T-helper 1 cell treated with Interleukin-12 subunit alpha and Interleukin-12 subunit beta and Interleukin-4 antibody, amounts not matched to agents 30 μg/mL and 1 μg/mL, for 36 hours (primary cell): ENCODE data around the gene LCT.
"Not testable (repeated sequence)": the region's sequence is repeated elsewhere in the genome, so short reads cannot be mapped to it uniquely, and the experiment has no call there.

Source experiments
- H3K27ac Mint-ChIP-seq: one replicate; pipeline ENCODE4 v1.8.0; 2021; ENCODE audit warnings: mild to moderate bottlenecking, mixed read lengths
- H3K27me3 Mint-ChIP-seq: one replicate; pipeline ENCODE4 v1.8.0; 2021; ENCODE audit warnings: low read depth, mixed read lengths
- H3K36me3 Mint-ChIP-seq: one replicate; pipeline ENCODE4 v1.8.0; 2021; ENCODE audit warnings: low read depth, mixed read lengths
- H3K4me1 Mint-ChIP-seq: one replicate; pipeline ENCODE4 v1.8.0; 2021; ENCODE audit warnings: low read depth, mixed read lengths
- H3K4me3 Mint-ChIP-seq: one replicate; pipeline ENCODE4 v1.8.0; 2021; ENCODE audit warnings: mild to moderate bottlenecking, moderate library complexity, mixed read lengths
- H3K9me3 Mint-ChIP-seq: one replicate; pipeline ENCODE4 v1.8.0; 2021; ENCODE audit warnings: mixed read lengths

LCT gene

DNA sequence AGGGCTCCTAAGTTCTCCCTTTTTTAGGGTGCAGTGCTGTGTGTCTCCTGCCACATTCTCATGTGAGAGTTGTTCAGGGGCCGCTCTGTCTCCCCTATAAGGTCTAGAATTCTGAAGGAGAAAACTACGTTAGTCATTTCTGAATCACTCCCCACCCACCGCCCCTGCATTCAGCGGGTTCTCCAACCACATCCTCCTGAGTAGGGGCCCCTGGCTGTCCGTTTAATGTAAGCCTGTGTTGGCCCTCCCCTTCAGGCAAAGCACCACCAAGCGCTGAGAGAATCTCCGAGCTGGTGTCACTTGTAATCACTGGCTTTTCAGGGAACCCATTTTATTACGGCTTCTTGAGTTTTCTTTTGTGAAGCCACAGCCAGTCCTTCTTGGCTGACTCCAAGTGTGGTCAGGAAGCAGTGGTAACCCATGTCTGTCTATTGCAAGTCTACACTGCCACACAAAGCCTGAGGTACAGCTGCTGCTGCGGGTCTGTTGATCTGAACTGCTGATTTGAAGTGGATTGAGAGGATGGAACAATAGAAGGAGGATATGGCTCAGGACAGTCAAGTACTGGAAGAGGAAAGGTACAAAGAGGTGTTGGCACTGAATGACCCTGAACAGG, 16.9 kb downstream of the LCT start:
- Mint-ChIP-seq H3K9me3 (peaks cover 14% of the 10 kb centered on the region), H3K4me3 (peak overlapping the region; percentile 54), H3K27me3 (no peaks in the 10 kb centered on the region), H3K36me3 (peaks cover 24% of the 10 kb centered on the region), H3K4me1 (peaks cover 35% of the 10 kb centered on the region), H3K27ac (peak overlapping the region; percentile 73)

DNA sequence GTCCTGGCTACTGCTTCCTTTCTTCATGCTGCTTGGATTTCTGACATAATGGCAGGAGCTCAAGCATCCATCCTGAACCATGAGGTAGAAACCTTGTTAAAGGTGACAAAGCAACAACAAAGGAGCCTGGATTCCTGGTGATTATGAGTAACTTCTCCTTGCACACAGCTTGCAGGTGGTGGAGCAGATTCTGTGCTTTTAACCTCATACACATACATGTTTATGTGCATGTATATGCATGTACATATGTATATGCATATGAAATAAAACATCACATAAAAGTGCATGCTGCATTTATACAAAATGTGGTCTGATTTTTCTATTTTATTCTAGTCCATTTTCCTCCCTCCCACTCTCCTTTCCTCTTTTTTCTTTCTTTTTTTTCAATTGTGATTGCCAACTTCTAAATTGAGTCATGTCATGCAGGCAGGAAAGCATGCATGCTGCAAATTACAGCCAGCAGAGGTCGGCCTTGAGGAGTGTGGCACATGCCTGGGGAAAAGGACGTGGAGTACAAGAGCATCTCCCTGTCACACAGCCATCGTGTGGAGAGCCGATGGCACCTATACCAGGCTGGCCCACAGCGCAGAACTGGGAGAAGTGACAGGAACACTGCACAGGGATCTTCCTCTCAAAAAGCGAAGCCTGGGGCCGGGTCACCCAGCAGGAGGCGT, 17.9 kb downstream of the LCT start:
- H3K4me1 Mint-ChIP-seq: peaks cover 38% of the 10 kb centered on the region
- H3K27me3 Mint-ChIP-seq: no peaks in the 10 kb centered on the region
- peak overlapping the region; percentile 32 for H3K27ac Mint-ChIP-seq
- peaks cover 16% of the 10 kb centered on the region for H3K9me3 Mint-ChIP-seq
- peak overlapping the region; percentile 3 for H3K4me3 Mint-ChIP-seq
- peaks cover 25% of the 10 kb centered on the region for H3K36me3 Mint-ChIP-seq

DNA sequence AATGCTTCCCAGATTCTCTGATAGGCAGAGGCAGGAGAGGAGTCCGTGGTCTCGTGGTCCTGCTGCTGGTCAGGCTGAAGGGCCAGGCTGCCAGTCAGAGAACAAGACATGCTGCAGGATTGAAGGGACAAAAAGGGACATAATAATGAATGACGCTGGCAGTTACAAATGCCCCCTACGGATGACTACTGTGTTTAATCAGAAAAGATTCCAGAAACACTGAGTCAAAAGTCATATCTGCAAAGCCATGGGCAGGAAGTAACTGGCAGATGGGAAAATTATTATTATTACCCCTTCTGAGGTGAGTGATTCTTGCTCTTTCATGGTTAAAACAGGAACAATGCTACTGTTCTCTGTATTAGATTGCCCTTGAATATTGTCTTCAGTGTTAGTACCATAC, 19.0 kb downstream of the LCT start:
- H3K4me3 Mint-ChIP-seq: no peak overlapping the region
- H3K36me3 Mint-ChIP-seq: peaks cover 18% of the 10 kb centered on the region
- H3K27me3 Mint-ChIP-seq: no peaks in the 10 kb centered on the region
- H3K9me3 Mint-ChIP-seq: peaks cover 17% of the 10 kb centered on the region
- H3K4me1 Mint-ChIP-seq: peaks cover 36% of the 10 kb centered on the region
- H3K27ac Mint-ChIP-seq: no peak overlapping the region

DNA sequence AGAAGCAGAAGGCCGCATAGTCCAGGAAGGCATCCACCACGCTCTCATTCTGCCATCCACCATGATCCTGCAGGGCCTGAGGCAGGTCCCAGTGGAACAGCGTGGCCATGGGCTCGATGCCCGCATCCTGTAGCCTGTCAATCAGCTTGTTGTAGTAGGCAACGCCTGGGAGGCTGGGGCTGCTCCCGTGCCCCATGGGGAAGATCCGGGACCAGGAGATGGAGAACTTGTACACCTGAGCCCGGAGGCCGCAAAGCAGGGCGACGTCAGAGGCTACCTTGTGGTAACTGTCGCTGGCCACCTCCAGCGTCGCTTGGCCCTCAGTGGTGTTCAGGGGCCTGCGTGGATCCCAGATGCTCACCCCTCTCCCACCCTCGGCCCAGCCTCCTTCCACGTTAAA, 19.5 kb downstream of the LCT start:
- Mint-ChIP-seq H3K4me1 (peaks cover 34% of the 10 kb centered on the region), H3K4me3 (no peak overlapping the region), H3K27ac (no peak overlapping the region), H3K9me3 (peaks cover 13% of the 10 kb centered on the region), H3K27me3 (no peaks in the 10 kb centered on the region), H3K36me3 (peaks cover 13% of the 10 kb centered on the region)

DNA sequence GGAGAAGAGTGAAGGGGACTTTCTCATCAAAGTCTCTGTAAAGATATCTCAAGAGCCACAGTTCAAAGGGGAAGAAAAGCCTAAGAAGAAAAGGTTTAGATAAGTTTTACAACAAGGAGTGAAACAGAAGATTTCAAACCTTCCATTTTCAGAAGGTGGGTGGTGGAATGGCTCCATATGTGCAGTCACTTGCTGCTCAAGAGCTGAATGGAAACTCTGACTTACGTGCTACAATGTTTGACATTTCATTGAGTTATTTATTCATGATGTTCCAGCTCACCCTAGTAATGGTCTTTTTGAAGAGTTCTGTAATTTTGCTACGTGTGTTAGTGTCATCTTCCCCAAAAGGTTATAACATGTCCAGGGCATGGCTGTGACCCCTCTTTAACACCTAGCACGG, 21.7 kb downstream of the LCT start:
- peaks cover 21% of the 10 kb centered on the region for H3K36me3 Mint-ChIP-seq
- no peaks in the 10 kb centered on the region for H3K27me3 Mint-ChIP-seq
- H3K4me1 Mint-ChIP-seq: peaks cover 20% of the 10 kb centered on the region
- peaks cover 9% of the 10 kb centered on the region for H3K9me3 Mint-ChIP-seq
- no peak overlapping the region for H3K4me3 Mint-ChIP-seq
- H3K27ac Mint-ChIP-seq: peak overlapping the region; percentile 17

DNA sequence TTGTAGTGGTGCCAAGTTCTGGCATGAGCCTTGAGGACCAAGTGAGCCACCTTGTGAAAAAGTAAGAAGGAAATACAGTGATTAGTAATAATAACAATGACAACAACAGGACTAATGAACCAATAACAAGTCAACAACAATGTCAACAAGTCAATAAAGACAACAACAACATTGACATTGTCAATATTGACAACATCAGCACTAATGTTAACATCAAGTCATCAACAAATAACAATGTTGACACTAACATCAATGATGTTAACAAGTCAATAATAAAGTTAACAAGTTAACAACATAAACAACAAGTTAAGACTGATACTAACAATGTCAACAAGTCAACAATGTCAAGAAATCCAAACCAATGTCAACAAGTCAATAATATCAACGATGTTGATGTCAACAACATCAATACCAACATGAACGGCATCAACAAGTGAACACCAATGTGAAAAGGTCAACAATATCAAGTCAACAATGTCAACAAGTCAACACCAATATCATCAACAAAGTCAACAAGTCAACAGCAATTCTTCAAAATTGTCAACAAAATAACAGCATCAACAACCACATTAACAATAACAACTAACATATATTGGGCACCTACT, 24.0 kb downstream of the LCT start:
- Mint-ChIP-seq H3K4me3 (no peak overlapping the region), H3K4me1 (peaks cover 5% of the 10 kb centered on the region), H3K36me3 (peaks cover 19% of the 10 kb centered on the region), H3K9me3 (peaks cover 9% of the 10 kb centered on the region), H3K27ac (no peak overlapping the region), H3K27me3 (no peaks in the 10 kb centered on the region)

DNA sequence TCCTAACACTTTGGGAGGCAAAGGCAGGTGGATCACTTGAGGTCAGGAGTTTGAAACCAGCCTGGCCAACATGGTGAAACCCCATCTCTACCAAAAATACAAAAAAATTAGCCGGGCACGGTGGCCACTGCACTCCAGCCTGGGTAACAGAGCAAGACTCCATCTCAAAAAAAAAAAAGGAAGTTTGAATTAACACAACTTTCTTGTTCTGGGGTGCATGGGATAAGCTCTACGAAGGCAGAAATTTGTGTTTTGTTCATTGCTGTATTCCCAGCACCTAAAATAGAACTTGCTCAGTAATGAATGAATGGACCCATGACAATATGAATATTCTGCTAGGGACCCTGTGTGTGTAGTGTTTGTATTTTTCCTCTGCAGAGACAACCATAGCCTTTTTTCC, 29.1 kb downstream of the LCT start:
- H3K9me3 Mint-ChIP-seq, H3K27me3 Mint-ChIP-seq, H3K4me1 Mint-ChIP-seq, H3K27ac Mint-ChIP-seq, H3K4me3 Mint-ChIP-seq: not testable (repeated sequence)
- peaks cover 13% of the 10 kb centered on the region for H3K36me3 Mint-ChIP-seq

DNA sequence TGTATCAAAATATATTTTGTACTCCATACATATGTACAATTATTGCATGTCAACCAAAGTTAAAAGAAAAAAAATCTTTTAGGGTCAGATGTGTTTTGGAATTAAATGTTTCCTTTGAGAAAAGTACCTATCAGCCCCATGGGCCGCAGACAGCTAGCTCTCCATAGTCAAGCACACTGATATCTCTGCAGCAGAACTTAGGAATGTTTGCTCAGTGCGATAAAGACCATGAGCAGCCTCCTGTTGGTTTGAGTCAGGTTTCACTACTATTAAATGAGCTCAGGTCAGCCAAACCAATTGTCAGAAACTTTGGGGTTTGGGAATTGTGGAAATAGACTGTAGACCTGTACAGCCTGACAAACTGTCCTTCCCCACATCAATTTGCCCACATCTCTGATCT, 33.7 kb downstream of the LCT start:
- H3K9me3 Mint-ChIP-seq: peaks cover 26% of the 10 kb centered on the region
- no peak overlapping the region for H3K4me3 Mint-ChIP-seq
- no peak overlapping the region for H3K27ac Mint-ChIP-seq
- H3K4me1 Mint-ChIP-seq: no peaks in the 10 kb centered on the region
- no peaks in the 10 kb centered on the region for H3K27me3 Mint-ChIP-seq
- H3K36me3 Mint-ChIP-seq: peaks cover 24% of the 10 kb centered on the region

DNA sequence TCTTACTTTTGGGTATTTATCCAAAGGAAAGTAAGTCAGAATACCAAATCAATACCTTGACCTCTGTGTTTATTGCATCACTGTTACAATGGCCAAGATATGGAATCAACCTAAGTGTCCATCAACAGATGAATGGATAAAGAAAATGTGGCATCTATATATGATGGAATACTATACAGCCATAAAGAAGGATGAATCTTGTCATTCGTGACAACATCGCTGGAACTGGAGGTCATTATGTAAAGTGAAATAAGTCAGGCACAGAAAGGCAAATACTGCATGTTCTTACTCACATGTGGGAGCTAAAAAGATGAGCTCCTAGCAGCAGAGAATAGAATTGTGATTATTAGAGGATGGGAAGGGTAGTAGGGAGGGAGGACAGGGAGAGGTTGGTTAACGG, 34.6 kb downstream of the LCT start:
- Mint-ChIP-seq H3K4me3 (no peak overlapping the region), H3K9me3 (peaks cover 26% of the 10 kb centered on the region), H3K36me3 (peaks cover 24% of the 10 kb centered on the region), H3K27me3 (no peaks in the 10 kb centered on the region), H3K4me1 (peaks cover 3% of the 10 kb centered on the region), H3K27ac (no peak overlapping the region)

DNA sequence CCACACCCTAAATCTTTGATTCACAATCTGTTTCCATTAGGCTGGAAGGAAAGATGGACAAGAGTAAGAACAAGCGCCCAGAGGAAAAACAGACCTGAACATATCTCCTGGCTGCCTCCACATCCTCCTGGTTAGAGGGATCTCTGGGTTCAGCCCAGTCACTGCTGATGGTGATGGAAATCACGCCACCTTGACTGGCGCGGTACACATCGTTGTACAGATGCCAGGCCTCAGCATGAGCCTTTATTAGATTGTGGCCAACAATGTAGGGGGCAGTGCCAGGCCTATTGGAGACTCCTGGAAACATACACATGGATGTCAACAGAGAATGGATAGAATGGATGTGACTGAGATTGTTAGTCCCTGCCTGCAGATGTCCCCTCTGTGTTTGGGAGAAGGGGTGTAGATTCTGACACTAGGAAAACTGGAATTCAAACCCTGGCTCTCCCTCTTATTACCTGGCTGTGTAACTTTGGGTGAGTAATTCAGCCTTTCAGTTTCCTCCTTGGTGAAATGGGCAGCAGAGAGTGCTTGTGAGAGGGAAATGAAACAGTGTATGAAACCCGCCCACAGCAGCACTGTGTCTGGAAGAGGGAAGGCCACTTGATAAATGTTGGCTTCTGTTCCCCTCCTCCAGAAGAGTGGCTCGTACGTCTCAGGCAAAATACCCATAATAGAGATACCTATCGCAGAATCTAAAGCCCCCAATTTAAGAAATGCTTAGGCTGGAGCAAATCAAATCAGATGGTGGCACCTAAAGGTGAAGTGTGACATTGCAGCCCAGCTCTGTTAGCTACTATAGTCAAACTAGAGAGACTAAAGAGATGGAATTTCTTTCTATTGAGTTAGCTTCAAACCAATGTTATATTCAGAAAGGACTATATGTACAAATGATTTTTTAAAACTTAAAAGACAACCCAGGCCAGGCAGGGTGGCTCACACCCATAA, 36.2 kb downstream of the LCT start:
- H3K4me3 Mint-ChIP-seq: no peak overlapping the region
- no peak overlapping the region for H3K27ac Mint-ChIP-seq
- peaks cover 26% of the 10 kb centered on the region for H3K9me3 Mint-ChIP-seq
- peaks cover 24% of the 10 kb centered on the region for H3K36me3 Mint-ChIP-seq
- no peaks in the 10 kb centered on the region for H3K27me3 Mint-ChIP-seq
- peaks cover 4% of the 10 kb centered on the region for H3K4me1 Mint-ChIP-seq

DNA sequence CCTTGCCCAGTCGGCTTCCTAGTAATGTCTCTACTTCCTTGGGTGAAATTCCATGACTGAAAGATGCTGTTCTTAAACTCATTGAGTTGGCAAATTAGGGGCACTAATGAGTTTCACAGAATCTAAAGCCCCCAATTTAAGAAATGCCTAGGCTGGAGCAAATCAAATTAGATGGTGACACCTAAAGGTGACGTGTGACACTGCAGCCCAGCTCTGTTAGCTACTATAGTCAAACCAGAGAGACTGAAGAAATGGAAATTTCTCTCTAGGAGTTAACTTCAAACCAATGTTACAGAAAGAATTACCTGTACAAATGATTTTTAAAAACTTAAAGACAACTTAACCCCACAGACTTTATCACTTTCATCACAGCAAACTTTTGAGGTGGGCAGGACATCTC, 37.2 kb downstream of the LCT start:
- peaks cover 7% of the 10 kb centered on the region for H3K4me1 Mint-ChIP-seq
- peaks cover 24% of the 10 kb centered on the region for H3K36me3 Mint-ChIP-seq
- H3K9me3 Mint-ChIP-seq: peaks cover 26% of the 10 kb centered on the region
- H3K4me3 Mint-ChIP-seq: no peak overlapping the region
- no peaks in the 10 kb centered on the region for H3K27me3 Mint-ChIP-seq
- no peak overlapping the region for H3K27ac Mint-ChIP-seq

DNA sequence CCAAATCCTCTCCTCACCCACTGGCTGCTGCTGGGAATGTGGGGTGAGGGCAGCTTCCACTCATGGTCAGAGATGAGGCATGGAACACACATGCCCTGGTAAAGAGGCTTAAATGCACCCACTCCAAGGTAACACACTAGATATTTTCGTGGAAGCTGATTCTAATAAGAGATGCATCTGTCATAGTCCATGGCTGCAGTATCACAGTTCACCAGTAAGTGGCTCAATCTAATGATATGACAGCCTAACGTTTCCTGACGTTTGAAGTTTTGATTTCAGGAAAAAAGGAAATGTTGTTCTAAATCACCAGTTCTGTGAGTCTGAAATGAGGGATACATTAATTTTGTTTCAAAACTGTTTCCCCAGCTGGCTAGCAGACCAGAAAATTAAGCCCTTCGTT, 38.2 kb downstream of the LCT start:
- Mint-ChIP-seq H3K4me3 (no peak overlapping the region), H3K27ac (no peak overlapping the region)

DNA sequence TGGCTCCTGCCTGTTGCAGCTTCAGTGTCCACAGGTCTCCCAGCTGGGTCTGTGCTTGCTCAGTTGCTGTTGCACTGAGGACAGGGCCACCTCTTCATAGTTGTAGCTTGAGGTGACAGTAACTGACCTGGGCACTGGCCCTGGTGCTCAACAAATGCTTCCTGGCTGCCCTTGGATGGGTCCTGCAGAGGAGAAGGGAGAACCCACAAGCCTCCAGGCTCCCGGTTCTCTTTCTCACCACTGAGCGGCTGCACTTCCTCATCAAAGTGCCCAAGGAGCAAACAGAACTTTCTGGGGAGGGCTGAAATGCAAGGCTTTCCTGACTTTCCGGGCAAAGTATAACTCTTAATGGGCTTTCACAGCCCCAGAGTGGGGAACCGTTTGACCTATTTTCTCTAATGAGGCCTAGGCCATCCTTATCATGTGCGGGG, 38.7 kb downstream of the LCT start:
- Mint-ChIP-seq H3K27ac (no peak overlapping the region), H3K9me3 (peaks cover 26% of the 10 kb centered on the region), H3K36me3 (peaks cover 24% of the 10 kb centered on the region), H3K4me3 (no peak overlapping the region), H3K4me1 (peaks cover 10% of the 10 kb centered on the region), H3K27me3 (no peaks in the 10 kb centered on the region)

More for the DNA sequence above, 38.2 kb downstream of the LCT start:
- Mint-ChIP-seq H3K36me3 (peaks cover 24% of the 10 kb centered on the region), H3K4me1 (peaks cover 10% of the 10 kb centered on the region), H3K9me3 (peaks cover 26% of the 10 kb centered on the region), H3K27me3 (no peaks in the 10 kb centered on the region)

DNA sequence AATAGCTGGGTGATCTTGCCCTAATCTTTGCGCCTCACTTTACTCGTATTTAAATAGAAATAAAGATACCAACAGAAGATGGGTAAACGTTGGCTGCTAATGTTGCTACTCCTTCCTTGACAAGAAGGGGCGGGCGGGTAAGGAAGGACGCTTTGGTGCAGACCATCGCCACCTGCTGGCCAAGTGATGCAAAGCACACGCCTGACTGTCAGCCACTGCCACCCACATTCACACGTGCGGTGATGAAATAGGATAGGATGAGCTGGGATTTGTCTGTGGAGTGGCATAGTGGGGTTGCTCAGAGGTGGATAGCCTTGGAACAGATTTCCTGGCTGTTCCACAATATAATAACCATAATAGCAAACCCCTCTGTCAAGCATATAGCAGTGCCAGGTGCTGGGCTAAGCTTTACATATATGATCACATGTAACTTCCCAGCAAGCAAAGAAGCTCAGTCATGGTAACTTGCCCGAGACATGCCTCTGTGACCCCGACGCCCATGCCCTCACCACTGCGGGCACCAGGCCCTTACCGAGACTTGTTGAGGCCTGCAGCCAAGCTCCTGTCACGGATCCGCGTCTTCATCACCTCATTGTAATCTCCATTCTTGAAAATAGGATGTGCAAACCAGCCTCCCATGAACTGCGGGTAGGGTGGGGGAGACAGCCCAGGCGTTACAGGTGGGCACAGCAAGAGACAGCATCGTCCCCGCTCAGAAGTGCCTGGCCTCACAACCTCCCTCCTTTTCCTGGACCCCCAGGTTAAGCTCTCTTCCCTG, 39.3 kb downstream of the LCT start:
- no peaks in the 10 kb centered on the region for H3K27me3 Mint-ChIP-seq
- H3K9me3 Mint-ChIP-seq: peaks cover 26% of the 10 kb centered on the region
- peaks cover 14% of the 10 kb centered on the region for H3K4me1 Mint-ChIP-seq
- H3K4me3 Mint-ChIP-seq: no peak overlapping the region
- peak overlapping the region; percentile 9 for H3K27ac Mint-ChIP-seq
- H3K36me3 Mint-ChIP-seq: peaks cover 24% of the 10 kb centered on the region
